ENCODE results near the gene GATA2.

Gene GATA2

GRCh38 chr3:128454310-128454618 lies 38.7 kb downstream of the GATA2 start:
- H3K4me3 ChIP-seq (ENCODE audit: low read depth, low read length) = no peak overlapping the region
- no peak for DNase-seq (ENCODE audit: low read depth)

GRCh38 chr3:128453501-128454309 lies 39.3 kb downstream of the GATA2 start:
- no peak overlapping the region for H3K4me3 ChIP-seq (ENCODE audit: low read depth, low read length)
- DNase-seq (ENCODE audit: low read depth) = no peak
- TF ChIP-seq CTCF (IDR thresholded peaks at IDR 0.05; ENCODE audit: low read depth, low read length, missing control alignments) = no peak
- in situ Hi-C loops (cut with HindIII; ENCODE audit: low sequenced_read_pairs) = no loop called here

More at GRCh38 chr3:128454310-128454618, 38.7 kb downstream of the GATA2 start:
- in situ Hi-C loops (cut with HindIII; ENCODE audit: low sequenced_read_pairs) = no loop called here
- TF ChIP-seq CTCF (IDR thresholded peaks at IDR 0.05; ENCODE audit: low read depth, low read length, missing control alignments) = no peak

- no peak for TF ChIP-seq CTCF (IDR thresholded peaks at IDR 0.05; ENCODE audit: low read depth, low read length, missing control alignments)
- in situ Hi-C loops (cut with HindIII; ENCODE audit: low sequenced_read_pairs) = no loop called here
Observed at GRCh38 chr3:128452678-128453275, 40.2 kb downstream of the GATA2 start.

GRCh38 chr3:128452120-128452519 lies 40.9 kb downstream of the GATA2 start:
- no peak for TF ChIP-seq CTCF (IDR thresholded peaks at IDR 0.05; ENCODE audit: low read depth, low read length, missing control alignments)
- no peak overlapping the region for H3K4me3 ChIP-seq (ENCODE audit: low read depth, low read length)
- DNase-seq (ENCODE audit: low read depth) = no peak
- in situ Hi-C loops (cut with HindIII; ENCODE audit: low sequenced_read_pairs) = no loop called here

More at GRCh38 chr3:128452678-128453275, 40.2 kb downstream of the GATA2 start:
- DNase-seq (ENCODE audit: low read depth) = no peak
- no peak overlapping the region for H3K4me3 ChIP-seq (ENCODE audit: low read depth, low read length)

GRCh38 chr3:128449111-128449638 lies 43.8 kb downstream of the GATA2 start:
- in situ Hi-C loops (cut with HindIII; ENCODE audit: low sequenced_read_pairs) = no loop called here
- no peak overlapping the region for H3K4me3 ChIP-seq (ENCODE audit: low read depth, low read length)
- TF ChIP-seq CTCF (IDR thresholded peaks at IDR 0.05; ENCODE audit: low read depth, low read length, missing control alignments) = no peak
- DNase-seq (ENCODE audit: low read depth) = no peak

GRCh38 chr3:128448491-128448890 lies 44.5 kb downstream of the GATA2 start:
- in situ Hi-C loops (cut with HindIII; ENCODE audit: low sequenced_read_pairs) = no loop called here
- TF ChIP-seq CTCF (IDR thresholded peaks at IDR 0.05; ENCODE audit: low read depth, low read length, missing control alignments) = no peak
- DNase-seq (ENCODE audit: low read depth) = no peak
- no peak overlapping the region for H3K4me3 ChIP-seq (ENCODE audit: low read depth, low read length)
